NOMO-1 treated with dmso at 0.1 percent for 144 hours (cell line): Measurements from ENCODE around the gene RHOT2.
"Not testable (repeated sequence)": the region's sequence is repeated elsewhere in the genome, so short reads cannot be mapped to it uniquely, and the experiment has no call there.

Source experiments
- DNase-seq: peaks from one replicate; lab custom pipeline; 2025; ENCODE audit not compliant: unreplicated experiment; lab: John Stamatoyannopoulos, UW

Gene RHOT2

GRCh38 chr16:712740-713250 lies 44.9 kb downstream of the RHOT2 start:
- DNase-seq, result not testable (repeated sequence)

GRCh38 chr16:714079-714478 lies 46.1 kb downstream of the RHOT2 start:
- no peak for DNase-seq

- peak; percentile 79 for DNase-seq
Observed at GRCh38 chr16:714558-715476, 46.9 kb downstream of the RHOT2 start, which contains the start of gene METRN. Gene METRN (plus strand): TSS chr16:715118. CDS start chr16:715290, 172 bp downstream.

- no peak for DNase-seq
Observed at GRCh38 chr16:715477-716199, 47.7 kb downstream of the RHOT2 start.

GRCh38 chr16:716200-716568 lies 48.3 kb downstream of the RHOT2 start:
- no peak for DNase-seq

- DNase-seq, result no peak
Observed at GRCh38 chr16:716768-717325, 48.9 kb downstream of the RHOT2 start.

GRCh38 chr16:717450-718245 lies 49.7 kb downstream of the RHOT2 start:
- no peak for DNase-seq

- DNase-seq, result no peak
Observed at GRCh38 chr16:718389-718788, 50.5 kb downstream of the RHOT2 start.

- no peak for DNase-seq
Observed at GRCh38 chr16:718922-719321, 51.0 kb downstream of the RHOT2 start.

GRCh38 chr16:719815-720446 lies 52.0 kb downstream of the RHOT2 start:
- no peak for DNase-seq

- DNase-seq, result no peak
Observed at GRCh38 chr16:720447-720989, 52.6 kb downstream of the RHOT2 start.

- DNase-seq, result peak; percentile 81
Observed at GRCh38 chr16:720990-721764, 53.2 kb downstream of the RHOT2 start, which contains the start of gene ANTKMT. Gene ANTKMT (plus strand): TSS chr16:721146. CDS start chr16:721275, 129 bp downstream.

GRCh38 chr16:721765-722540 lies 54.0 kb downstream of the RHOT2 start:
- DNase-seq, result no peak

GRCh38 chr16:722835-723633 lies 55.1 kb downstream of the RHOT2 start:
- DNase-seq, result no peak

GRCh38 chr16:723695-724094 lies 55.8 kb downstream of the RHOT2 start:
- no peak for DNase-seq
